Endothelial cell of umbilical vein (primary cell): Measurements from ENCODE around the gene PGLYRP4.

Experiments used
- CTCF ChIP-seq, 2 donors: IDR thresholded peaks; 1 replicate in 1 of 2; 2 replicates in 1 of 2; pipeline ENCODE4 v1.5.1; 2011; ENCODE audit warnings: low read length in 2 of 2, mild to moderate bottlenecking in 2 of 2, moderate library complexity in 2 of 2, control low read depth in 1 of 2, inconsistent platforms in 1 of 2, low read depth in 1 of 2; ENCODE audit not compliant: insufficient read depth in 1 of 2; ENCODE audit errors: extremely low read depth in 1 of 2
- POLR2AphosphoS5 ChIP-seq: IDR thresholded peaks from 2 replicates; pipeline ENCODE4 v1.6.1; 2012; ENCODE audit warnings: low read depth, mild to moderate bottlenecking, control low read depth, low read length, moderate library complexity; ENCODE audit not compliant: insufficient read depth

GRCh38 chr1:153358691-153358975 is 10.0 kb upstream of the PGLYRP4 start:
- TF ChIP-seq CTCF (IDR thresholded peaks at IDR 0.05; ENCODE audit: extremely low read depth in 1 of 2, insufficient read depth in 1 of 2, low read depth in 1 of 2, low read length in 2 of 2) (no peak), POLR2AphosphoS5 (no peak)
